EL (cell line): ENCODE measurements around the gene CXCR2.
"Not testable (repeated sequence)": the region's sequence is repeated elsewhere in the genome, so short reads cannot be mapped to it uniquely, and the experiment has no call there.

ENCODE experiments used
- DNase-seq: peaks from one replicate; pipeline ENCODE4 v3.0.0-alpha.2; 2016

The CXCR2 gene

DNA sequence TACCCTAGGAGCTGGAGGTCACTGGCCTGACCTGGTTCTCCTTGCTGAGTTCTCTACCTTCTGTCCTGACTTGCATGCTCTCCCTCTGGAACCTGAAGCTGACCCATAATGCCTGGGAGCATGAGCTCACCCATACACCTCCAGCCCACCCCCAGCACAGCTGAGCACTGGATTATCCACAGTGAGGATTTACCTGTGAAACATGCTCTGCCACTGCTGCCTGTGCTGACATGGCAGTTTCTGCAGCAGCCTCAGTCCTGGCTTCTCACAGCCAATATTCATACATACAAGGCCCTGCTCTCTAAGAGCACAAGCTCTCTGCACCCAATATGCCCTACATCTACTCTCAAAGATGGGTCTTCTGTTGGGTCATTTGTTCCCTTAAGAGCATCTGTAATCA is 5.0 kb downstream of the CXCR2 start:
- no peak for DNase-seq

DNA sequence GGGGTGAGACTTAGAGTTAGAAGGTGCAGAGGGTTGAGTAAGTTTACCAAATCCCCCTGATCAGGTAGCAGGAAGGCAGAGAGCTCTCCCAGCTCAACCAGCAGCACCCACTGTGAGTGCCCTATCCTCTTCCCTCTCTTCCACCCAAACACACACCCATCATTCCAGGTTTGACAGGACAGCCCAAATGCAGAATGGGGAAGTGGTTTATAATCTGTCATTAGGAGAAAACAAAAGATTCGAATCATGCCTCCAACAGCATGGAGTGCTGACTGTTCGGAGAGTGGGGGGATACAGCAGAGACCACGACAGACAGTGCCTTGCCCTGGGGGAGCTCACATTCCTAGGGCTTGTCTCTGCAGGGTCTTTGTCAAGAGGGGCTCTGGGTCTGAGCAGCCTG is 11.7 kb downstream of the CXCR2 start:
- no peak for DNase-seq

DNA sequence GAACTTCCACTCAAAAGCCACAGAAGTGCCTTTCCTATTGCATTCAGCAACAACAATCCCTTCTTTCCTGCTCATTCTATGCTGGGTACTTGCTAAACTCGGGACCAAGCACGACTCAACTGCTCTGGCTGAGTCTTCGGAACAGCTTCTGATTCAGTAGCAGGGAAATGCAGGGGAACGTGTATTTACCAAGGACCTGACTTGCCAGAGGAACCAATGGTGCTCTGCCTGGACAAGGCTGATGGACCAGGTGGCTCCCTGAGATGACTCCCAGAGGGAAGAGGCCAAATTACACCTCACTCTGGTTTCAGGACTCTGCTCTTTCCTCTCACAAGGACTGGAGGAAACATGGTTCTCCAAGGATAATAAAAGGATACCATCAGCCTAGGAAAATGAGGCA is 12.2 kb downstream of the CXCR2 start:
- DNase-seq, result no peak

DNA sequence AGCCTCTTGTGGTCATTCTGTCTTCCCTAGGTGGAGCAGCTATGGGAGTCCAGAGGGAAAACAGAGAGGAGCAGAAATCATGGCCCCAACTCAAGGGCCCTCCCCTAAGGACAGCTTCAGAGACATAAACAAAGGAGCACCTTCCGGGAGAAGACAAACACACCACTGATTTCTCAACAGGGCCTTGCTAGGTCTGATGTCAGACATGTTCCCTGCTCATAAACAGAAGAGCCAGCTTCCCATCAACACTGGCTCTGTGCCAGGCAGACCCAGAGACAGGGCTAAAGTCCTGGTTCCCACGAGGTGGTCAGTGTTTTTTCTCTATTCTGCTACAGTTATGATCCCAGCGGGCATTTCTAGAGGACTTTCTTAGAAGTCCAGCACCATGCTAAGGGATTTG is 19.3 kb downstream of the CXCR2 start:
- no peak for DNase-seq

DNA sequence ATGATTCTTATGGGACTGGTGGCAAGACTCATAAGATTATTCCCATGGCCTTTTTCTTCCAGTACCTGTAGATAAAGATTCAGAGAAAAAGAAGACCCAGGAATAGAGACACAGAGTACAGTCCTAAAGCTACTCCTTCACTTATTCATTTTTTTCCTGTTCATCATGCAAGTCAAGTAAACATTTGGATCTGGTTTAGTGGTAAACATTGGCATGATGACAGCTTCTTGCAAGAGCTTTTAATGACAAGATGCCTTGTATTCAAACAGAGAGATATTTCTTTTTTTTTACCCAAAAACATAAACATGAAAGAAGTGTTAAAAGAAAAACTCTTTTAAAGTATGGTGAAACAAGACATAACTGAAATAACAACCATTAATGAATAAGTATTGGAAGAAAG is 20.2 kb downstream of the CXCR2 start:
- DNase-seq, result no peak

DNA sequence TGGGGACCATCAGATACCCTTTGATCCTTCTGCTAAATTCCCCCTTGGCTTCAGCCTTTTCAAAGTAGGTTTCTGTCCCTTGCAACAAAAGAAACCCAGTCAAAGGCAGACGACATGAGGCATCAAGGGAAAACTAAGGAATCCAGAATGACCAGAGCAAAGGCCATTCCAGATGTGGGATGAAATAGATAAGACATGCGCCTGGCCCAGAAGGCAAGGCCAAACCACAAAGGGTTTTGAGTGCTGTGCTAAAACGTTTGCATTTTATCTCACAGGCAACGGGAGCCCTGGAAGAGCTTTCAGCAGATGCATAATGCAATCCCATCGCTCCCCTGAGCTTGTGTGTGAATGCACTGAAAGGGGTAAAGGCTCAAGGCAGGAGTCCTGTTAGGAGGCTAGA is 23.3 kb downstream of the CXCR2 start:
- no peak for DNase-seq

DNA sequence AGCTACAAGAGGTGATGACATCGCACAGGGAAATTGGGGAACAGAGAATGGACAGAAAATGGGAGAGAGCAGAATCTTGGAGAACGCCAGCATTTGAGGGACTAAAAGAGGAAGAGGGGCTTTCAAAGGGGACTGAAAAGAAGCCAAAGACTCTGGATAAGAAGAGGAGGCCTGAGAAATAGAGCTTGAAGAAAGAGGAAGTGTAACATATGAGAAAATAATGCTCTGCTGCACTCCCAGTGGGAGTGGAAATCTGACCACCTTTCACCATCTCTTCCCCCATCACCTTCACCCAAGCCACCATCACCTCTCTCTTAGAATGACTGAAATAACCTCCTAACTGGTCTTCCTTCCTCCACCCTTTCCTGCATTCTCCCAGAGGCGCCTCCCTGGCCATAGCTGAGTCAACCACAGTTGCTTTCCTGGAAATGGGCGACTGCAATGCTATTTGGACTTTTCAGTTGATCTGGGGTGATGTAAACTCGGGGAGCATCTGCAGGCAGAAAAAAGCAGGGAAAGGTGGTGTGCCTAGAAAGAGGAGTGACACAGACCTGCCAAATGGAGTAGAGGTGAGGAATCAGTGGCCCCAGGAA is 24.1 kb downstream of the CXCR2 start:
- no peak for DNase-seq

DNA sequence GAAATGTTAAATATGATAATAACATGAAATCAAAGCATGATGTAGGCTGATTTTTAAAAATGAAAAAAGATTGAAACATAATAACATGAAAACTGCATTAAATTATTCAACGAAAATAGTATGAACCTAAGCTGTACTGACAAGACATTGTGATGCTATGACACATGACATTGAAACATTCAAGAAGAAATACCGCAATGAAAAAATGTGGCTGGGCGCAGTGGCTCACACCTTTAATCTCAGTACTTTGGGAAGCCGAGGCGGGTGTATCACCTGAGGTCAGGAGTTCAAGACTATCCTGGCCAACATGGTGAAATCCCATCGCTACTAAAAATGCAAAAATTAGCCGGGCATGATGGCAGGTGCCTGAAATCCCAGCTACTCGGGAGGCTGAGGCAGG is 26.3 kb downstream of the CXCR2 start:
- no peak for DNase-seq

DNA sequence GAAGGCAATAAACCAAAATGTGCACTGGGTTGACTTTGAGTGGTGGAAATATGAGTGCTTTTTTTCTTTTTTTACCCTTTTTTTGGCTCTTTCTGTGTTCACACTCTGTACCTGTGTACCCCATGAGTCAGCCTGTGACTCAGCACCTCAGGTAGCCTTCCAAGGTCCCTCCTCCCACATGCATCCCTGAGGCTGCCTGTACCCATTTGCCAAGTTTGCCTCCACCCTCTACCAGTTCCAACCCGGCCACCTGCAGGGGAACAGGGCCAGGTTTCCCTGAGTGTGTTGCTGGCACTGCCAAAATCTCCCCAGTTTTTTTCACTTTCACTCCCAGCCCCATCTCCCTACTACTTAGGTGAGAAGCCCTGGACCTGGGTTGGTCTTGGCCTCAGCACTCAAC is 26.9 kb downstream of the CXCR2 start:
- no peak for DNase-seq

DNA sequence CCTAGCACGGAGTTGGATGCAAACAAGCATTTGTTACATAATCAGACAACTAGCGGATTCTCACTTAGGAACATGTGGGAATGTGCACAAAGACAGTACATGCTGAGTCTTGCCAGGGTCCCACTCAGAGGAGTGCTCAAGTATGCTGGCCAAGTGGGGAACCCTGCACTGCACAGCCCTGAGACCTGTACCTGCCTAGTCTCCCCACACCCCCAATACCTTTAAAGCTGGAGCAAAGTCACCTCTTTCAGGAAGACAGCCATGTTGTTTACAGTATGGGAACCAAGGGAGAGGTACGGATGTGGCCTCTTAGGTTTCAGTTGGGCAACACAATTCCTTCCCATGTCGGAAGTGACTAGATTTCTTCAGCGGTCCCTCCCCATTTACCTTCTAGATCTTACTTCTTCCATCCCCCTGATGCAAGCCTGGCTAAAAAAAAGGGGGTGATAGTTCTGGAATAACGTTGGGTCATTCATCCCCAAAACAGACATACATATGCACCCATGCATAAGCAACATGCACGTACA is 30.2 kb downstream of the CXCR2 start:
- no peak for DNase-seq

DNA sequence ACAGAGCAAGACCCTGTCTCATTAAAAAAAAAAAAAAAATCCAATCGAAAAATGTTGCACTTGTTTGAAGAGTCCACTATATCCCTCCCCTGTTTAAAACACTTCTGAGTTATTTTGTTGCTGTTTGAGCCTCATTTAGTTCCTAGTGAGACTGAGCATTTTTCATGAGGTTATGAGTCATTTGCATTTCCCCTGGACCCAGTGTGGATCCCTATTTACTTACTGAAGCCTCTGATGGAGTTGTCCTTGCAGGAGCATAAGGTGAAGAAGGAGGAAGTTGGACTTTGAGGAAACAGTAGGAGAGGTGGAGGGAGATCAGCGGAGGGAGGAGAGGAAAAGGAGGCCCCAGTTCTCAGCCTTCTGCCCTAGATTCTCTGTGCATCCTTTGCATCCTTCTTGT is 35.8 kb downstream of the CXCR2 start:
- DNase-seq, result no peak

DNA sequence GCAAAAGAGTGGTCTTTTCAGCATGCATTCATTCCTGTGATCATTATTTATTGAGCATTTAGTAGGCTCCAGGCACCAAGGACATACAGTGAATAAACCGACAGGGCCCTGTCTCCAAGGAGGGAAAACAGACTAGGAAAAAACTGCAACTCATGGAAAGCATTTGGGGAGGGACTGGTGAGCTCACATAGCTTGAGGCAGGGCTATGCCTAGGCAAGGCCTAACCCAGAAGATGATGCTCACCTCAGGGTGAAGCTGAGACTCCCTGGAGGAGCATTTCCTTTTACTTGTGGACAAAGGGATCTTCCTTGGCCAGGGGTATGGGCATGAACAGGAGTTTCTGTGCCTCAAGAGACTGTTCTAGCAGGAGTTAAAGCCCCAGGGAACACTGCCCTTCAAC is 37.0 kb downstream of the CXCR2 start:
- no peak for DNase-seq

DNA sequence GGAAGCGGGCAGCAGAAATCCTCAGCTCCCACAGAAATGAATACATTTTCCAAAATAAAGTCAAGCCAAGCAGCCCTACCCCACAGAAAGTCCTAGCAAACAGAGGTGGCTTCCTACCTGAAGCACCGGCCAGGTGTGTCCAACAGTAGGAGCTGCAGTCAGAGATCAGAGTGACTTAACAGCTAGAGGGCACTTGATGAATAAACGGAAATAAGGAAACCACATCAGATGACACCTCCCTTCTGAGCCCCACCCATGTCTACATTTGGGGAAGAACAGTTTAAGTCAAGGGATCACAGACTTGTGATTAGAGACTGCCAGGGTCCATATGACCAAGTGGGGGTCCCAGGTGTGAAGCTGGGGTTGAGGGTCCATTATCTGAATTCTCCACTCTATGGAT is 41.0 kb downstream of the CXCR2 start, which contains the start of gene CXCR1:
TSS of gene CXCR1 (minus strand) at position 172 of the 400 bp plus-strand sequence. CDS start 1,751 bp downstream, outside the sequence.
- DNase-seq, result no peak

DNA sequence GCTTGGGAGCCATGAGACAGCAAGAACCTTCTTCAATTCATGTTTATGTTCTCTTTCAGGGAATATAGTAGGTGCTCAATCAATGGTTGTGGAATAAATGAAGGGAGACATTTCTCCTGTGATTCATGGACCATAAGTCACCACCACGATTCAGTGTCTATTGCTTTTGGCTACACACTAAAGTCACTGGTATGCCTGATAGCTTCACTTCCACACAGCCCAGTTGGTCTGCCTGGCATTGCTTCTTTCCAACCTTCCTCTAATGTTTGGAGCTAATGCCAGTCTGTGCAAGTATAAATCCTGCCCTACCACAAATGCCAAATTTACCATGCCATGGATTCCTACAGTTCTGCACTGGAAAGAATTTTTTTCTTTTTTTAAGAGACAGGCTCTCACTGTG is 42.2 kb downstream of the CXCR2 start:
- no peak for DNase-seq

DNA sequence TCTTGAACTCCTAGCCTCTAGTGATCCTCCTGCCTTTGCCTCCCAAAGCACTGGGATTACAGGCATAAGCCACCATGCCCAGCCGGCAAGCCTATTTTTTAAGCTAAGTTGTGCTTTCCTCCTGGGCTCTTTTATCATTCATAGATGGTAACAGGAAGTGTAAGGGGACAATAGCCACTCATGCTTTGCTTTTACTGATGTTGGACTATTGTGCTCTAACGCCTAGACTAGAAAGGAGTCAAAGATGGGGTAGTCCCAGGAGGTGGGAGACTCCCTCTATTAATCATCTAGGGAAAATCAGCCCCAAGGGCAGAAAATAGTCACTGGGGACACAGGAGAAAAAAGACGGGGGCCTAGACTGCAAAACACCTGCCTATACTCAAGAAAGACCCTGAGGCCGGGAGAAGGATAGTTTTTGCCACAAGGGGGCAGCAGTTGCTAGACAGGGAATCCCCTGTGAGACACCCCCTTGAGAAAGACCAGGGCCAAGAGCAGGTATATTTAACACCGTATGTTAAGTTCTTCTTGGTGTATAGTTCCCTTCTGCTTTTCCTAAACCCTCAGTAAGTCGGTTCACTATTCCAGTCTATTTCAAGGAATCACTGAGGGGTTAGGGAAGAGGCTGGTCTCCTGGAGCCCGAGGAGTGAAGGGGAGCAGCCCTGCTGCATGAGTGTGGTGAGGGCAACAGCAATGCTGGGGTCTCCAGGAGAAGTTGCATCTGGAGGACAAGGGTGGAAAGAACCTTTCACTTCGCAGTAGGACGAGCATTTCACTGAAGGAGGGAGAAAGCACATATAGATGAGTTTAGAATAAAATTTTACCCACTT is 43.0 kb downstream of the CXCR2 start:
- peak; percentile 51 for DNase-seq

DNA sequence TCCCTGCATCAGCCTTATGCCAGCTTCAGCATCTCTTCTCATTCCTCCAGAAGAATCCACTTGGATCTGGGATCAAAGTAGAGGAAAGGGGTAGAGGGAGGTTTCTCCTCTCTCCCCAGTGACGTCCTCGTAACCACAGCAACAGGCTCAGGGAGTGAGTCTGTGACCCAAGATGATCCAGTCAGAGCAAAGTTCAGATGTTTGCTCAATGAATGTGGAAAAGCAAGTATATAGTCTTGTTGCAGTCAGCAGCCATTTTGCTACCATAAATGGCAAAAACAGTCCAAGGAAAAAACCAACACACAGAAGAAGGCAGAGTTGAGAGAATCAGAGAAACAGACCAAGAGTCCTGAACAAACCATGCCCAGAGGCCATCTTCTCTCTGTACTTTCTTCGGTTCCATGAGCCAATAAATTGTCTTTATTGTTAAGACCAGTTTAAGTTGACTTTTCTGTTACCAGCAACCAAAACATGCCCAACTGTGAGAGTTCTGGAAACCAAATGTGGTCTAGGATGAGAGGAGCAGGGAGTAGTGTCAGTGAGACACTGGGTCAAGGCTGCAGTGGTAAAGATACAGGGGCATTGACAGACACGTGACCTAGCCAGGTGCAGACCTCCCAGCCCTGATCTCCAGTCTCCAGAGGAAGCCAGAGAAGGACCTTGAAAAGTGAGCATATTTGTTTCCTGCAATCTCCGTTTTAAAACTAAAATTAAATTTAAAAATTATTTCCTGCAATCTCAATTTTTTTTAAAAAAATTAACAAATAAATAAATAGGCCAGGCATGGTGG is 44.1 kb downstream of the CXCR2 start:
- DNase-seq, result peak; percentile 13

DNA sequence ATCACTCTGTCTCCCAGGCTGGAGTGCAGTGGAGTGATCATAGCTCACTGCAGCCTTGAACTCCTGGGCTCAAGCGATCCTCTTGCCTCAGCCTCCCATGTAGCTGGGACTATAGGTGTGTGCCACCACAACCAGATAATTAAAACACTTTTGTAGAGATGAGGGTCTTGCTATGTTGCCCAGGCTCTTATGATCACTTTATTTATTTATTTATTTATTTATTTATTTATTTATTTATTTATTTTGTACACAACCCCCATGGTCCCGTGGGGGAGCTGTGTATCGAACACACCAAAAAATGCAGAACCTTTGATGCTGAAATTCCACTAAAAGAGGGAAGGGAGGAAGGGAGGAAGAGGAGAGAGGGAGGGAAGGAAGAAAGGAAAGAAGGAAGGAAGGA is 45.9 kb downstream of the CXCR2 start:
- not testable (repeated sequence) for DNase-seq

DNA sequence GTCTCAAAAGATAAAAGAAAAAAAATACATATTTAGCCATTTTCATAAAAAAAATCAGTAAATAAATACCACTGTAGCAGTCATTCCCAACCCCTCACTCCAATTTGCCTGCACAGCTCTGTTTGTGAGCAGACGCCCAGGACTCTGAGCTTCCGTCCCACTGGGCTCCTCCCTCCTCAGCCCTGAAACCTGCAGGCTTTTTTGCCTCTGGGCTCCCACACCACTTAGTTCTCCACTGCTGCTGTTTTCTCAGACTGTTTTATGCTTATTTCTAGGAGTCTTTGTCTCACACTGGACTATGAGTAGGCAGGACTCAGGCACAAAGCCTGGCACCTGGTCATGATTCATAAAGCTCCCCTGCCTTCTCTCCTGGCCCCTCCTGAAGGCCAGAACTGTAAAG is 47.0 kb downstream of the CXCR2 start:
- no peak for DNase-seq

DNA sequence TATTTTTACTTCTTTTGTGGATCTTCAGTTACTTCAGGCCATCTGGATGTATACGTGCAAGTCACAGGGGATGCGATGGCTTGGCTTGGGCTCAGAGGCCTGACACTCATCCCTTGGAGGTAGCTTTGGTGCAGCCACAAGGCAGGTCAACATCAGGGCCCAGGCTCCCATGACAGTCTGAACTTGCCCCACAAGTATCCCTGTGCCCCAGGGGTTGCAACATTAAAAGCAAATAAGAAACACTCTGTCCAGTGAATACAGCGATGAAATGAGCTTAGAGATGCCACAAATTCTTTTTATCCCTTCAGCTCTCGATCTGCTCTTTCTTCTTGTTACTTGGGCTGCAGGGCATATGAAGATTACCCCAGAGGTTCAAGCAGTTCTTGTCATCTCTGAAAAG is 54.0 kb downstream of the CXCR2 start:
- no peak for DNase-seq

DNA sequence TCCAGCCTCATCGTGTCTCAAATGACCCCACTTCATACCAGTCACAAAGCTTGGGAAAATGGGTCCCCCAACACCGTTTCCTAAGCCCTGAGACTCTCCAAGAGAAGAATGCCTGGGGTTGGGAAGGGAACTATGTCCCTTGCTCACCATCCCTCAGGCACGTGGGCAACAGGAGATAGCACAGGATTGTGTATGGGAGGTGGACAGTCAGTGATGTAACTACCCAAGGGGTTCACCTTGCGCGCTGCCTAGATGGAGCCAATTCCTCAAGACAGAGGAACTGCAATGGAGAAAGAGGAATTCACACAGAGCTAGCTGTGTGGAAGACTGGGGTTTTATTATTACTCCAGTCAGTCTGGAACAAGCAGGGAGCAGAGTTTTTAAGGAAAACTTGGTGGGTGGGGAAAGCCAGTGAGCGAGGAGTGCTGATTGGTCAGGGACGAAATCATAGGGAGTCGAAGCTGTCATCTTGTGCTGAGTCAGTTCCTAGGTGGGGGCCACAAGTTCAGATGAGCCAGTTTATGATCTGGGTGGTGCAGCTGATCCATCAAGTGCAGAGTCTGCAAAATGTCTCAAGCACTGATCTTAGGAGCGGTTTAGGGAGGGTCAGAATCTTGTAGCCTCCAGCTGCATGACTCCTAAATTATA is 54.8 kb downstream of the CXCR2 start:
- no peak for DNase-seq

DNA sequence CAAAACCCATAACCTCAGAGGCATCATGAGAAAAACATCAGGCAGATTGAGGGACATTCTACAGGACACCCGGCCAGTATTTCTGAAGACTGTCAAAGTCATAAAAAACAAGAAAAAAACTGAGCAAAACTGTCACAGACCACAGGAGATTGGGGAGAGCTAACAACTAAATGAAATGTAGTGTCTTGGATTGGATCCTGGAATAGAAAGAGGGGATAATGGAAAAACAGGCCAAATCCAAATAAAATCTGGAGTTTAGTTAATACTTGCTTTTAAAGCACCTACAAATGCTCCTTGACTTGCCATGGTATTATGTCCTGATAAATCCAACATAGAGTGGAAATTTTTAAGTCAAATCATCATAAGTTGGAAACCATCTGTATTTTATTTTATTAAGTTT is 58.5 kb downstream of the CXCR2 start:
- DNase-seq, result no peak

DNA sequence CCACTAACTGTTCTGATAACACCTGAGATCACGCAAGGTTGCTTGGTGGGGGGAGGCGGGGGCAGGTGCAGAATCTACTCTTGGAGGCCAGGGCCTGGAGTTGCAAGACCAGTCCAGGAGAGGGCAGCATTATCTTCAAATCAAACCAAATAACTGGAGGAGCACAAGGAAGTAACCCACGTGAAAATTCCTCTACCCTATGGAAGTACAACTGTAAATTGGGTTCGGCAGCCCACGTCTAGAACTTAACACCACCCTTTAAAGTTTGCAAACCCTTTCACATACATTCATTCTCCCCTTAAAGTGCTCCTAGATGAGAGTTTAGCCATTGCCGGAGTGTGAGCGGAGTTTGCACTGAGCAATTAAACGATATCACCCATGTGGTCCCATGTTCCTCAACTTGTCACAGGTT is 60.5 kb downstream of the CXCR2 start:
- DNase-seq, result peak; percentile 68
